HepG2 (cell line): Measurements from ENCODE around the gene CCDC18. TPM values are rescaled to one million over a fixed set of nuclear protein-coding genes. Genes with fewer than 3 reads are reported as not detected.

Experiments used
- KLF15 ChIP-seq: sonication (generic); formaldehyde crosslinking; IDR thresholded peaks from 2 replicates; pipeline ENCODE4 v1.8.1; 2023; ENCODE audit warnings: borderline replicate concordance, mild to moderate bottlenecking, inconsistent platforms, missing genetic modification reagents, mixed read lengths
- MYC ChIP-seq: sonication (generic); formaldehyde crosslinking; IDR thresholded peaks from 2 replicates; pipeline ENCODE4 v1.9.0; 2021; ENCODE audit warnings: missing genetic modification reagents, borderline replicate concordance
- NFYC ChIP-seq: IDR thresholded peaks from 2 replicates; pipeline ENCODE4 v1.6.1; 2016; ENCODE audit warnings: missing genetic modification reagents, missing compliant biosample characterization
- RCOR2 ChIP-seq: IDR thresholded peaks from 2 replicates; pipeline ENCODE4 v1.6.1; 2016; ENCODE audit warnings: missing biosample characterization, missing genetic modification reagents
- REL ChIP-seq: sonication (generic); formaldehyde crosslinking; conservative IDR thresholded peaks from 2 replicates; pipeline ENCODE4 v1.8.0; 2022; ENCODE audit warnings: mild to moderate bottlenecking, missing genetic modification reagents, moderate library complexity
- RFX3 ChIP-seq: IDR thresholded peaks from 2 replicates; pipeline ENCODE4 v1.6.1; 2016; ENCODE audit warnings: missing biosample characterization, missing genetic modification reagents
- SMAD3 ChIP-seq: sonication (generic); formaldehyde crosslinking; IDR thresholded peaks from 2 replicates; pipeline ENCODE4 v1.4.0; 2020; ENCODE audit warnings: missing genetic modification reagents
- SRSF9 ChIP-seq: fragments of 200-400 bp; formaldehyde crosslinking; IDR thresholded peaks from 2 replicates; pipeline ENCODE4 v1.6.1; 2018; ENCODE audit warnings: borderline replicate concordance, mild to moderate bottlenecking, low read depth, low read length; ENCODE audit not compliant: insufficient read depth, poor library complexity, severe bottlenecking
- SRY ChIP-seq: sonication (generic); formaldehyde crosslinking; IDR thresholded peaks from 2 replicates; pipeline ENCODE4 v1.8.0; 2022; ENCODE audit warnings: mild to moderate bottlenecking, missing genetic modification reagents
- ZFP90 ChIP-seq: sonication (generic); formaldehyde crosslinking; IDR thresholded peaks from 2 replicates; pipeline ENCODE4 v1.8.0; 2022; ENCODE audit warnings: missing genetic modification reagents, mild to moderate bottlenecking, inconsistent platforms, borderline replicate concordance
- ZNF296 ChIP-seq: sonication (generic); formaldehyde crosslinking; conservative IDR thresholded peaks from 2 replicates; pipeline ENCODE4 v1.5.0; 2020; ENCODE audit warnings: mild to moderate bottlenecking, missing genetic modification reagents
- ZNF746 ChIP-seq: sonication (generic); formaldehyde crosslinking; IDR thresholded peaks from 2 replicates; pipeline ENCODE4 v1.8.0; 2022; ENCODE audit warnings: mild to moderate bottlenecking, missing genetic modification reagents
- polyA plus RNA-seq, 8 experiments: library from polyadenylated mRNA; depleted of rRNA in 3 of 8; stranded (reverse) in 7 of 8; unstranded in 1 of 8; fragments of >200 nt; fragmentation: Illumina TruSeq in 4 of 8; extraction: Trizol in 4 of 8; gene quantifications; 2 replicates each; pipeline versions ENCODE4 v1.2.1 to v1.2.3, GENCODE V29; 2011 to 2016; ENCODE audit warnings: low read depth in 4 of 8, missing spikeins in 1 of 8, mixed read lengths in 1 of 8; ENCODE audit not compliant: insufficient read depth in 1 of 8
- total RNA-seq, 5 experiments: library from RNA; depleted of rRNA; stranded (reverse); fragments of >200 nt; fragmentation: Illumina TruSeq; extraction: Trizol; gene quantifications; 2 replicates each; pipeline ENCODE4 v1.2.3, GENCODE V29; 2016; ENCODE audit warnings: low read depth in 1 of 5
- TF ChIP-seq, protein P1 (sequence below): sonication (generic); formaldehyde crosslinking; IDR thresholded peaks from 2 replicates; pipeline ENCODE4 v1.9.0; 2021; ENCODE audit warnings: missing genetic modification reagents, mild to moderate bottlenecking, borderline replicate concordance
- TF ChIP-seq, protein P2 (sequence below): sonication (generic); formaldehyde crosslinking; IDR thresholded peaks from 2 replicates; pipeline ENCODE4 v1.8.0; 2022; ENCODE audit warnings: low read depth, missing genetic modification reagents
- TF ChIP-seq, protein P3 (sequence below), 2 experiments: sonication (generic) in 1 of 2; formaldehyde crosslinking in 1 of 2; IDR thresholded peaks; 2 replicates each; pipeline versions ENCODE4 v1.4.0 to v1.6.1; 2018 to 2020; ENCODE audit warnings: missing genetic modification reagents in 2 of 2, borderline replicate concordance in 1 of 2, low read depth in 1 of 2, mild to moderate bottlenecking in 1 of 2, missing biosample characterization in 1 of 2
- TF ChIP-seq, protein P4 (sequence below): sonication (generic); formaldehyde crosslinking; IDR thresholded peaks from 2 replicates; pipeline ENCODE4 v1.5.0; 2020; ENCODE audit warnings: mild to moderate bottlenecking, low read depth, missing genetic modification reagents, borderline replicate concordance
- TF ChIP-seq, protein P5 (sequence below): sonication (generic); formaldehyde crosslinking; IDR thresholded peaks from 2 replicates; pipeline ENCODE4 v1.8.0; 2022; ENCODE audit warnings: missing genetic modification reagents, mild to moderate bottlenecking, inconsistent platforms, borderline replicate concordance
- TF ChIP-seq, protein P6 (sequence below): sonication (generic); formaldehyde crosslinking; IDR thresholded peaks from 2 replicates; pipeline ENCODE4 v1.4.0; 2020; ENCODE audit warnings: missing genetic modification reagents, borderline replicate concordance

Gene CCDC18
- total and polyA plus RNA-seq, 2 of the 13 experiments (the other 11 are each of a cell fraction or from before 2014, with no cell fraction given), result 1.9 to 18.4 TPM

DNA sequence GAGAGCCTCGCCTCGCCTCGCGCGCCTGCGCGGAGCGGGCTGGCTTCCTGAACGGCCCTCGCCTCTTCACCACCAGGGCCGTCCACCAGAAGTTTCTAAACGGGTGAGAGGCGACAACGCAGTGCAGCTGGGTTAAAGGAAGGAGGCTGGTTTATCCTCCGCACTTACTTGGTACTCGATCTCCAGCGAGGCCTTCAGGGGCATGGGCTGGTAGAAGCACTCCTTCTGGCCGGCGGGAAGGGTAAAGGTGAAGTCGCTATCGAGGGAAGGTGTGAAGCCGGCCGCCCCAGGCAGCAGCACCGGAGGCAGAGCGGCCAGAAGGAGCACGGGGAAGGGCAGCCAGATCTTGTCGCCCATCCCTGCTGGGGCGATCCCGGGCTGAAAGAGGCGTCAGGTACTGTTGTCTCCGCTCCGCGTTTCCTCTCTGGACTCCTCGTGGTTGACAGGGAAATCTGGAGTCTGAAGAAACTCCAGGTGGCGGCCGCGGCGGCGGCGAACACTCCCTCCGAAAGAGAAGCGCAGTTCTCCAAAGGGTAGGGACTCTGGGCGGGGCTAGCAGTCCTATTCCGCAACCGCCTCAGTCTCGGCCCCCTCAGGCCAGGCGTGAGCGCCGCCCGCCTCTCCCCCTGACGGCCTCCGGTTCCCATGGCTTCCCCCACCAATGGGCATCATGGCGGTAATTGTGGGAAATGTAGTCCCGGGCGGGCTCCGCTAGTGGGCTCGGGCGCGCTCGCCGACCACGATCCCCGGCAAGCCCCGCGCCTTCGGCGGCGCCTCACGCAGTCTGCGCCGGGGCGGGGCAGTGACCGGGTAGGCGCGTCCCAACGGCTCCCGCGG, 420 bp upstream of the CCDC18 start, which contains the start of gene TMED5 (continued):
- TF ChIP-seq REL (CRISPR knock-in tag) (no peak), KLF15 (CRISPR knock-in tag) (peak; percentile 45), ZFP90 (CRISPR knock-in tag) (peak; percentile 84; the same call in 1 of the 2 replicates), NFYC (CRISPR knock-in tag) (peak; percentile 84), RCOR2 (CRISPR knock-in tag) (no peak), ZNF746 (CRISPR knock-in tag) (peak; percentile 64; the same call in 1 of the 2 replicates), ZNF296 (CRISPR knock-in tag) (no peak; the same call in 1 of the 2 replicates), RFX3 (CRISPR knock-in tag) (peak; percentile 60; the same call in 1 of the 2 replicates), SRSF9 (no peak), SRY (CRISPR knock-in tag) (peak; percentile 66; the same call in 1 of the 2 replicates), MYC (peak; percentile 82), SMAD3 (CRISPR knock-in tag) (0 out of 2 replicates have a peak, but pooled peaks have one; percentile 48)
- TF ChIP-seq, protein P1, sequence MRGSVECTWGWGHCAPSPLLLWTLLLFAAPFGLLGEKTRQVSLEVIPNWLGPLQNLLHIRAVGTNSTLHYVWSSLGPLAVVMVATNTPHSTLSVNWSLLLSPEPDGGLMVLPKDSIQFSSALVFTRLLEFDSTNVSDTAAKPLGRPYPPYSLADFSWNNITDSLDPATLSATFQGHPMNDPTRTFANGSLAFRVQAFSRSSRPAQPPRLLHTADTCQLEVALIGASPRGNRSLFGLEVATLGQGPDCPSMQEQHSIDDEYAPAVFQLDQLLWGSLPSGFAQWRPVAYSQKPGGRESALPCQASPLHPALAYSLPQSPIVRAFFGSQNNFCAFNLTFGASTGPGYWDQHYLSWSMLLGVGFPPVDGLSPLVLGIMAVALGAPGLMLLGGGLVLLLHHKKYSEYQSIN (CRISPR knock-in tag), result no peak
- TF ChIP-seq, protein P2, sequence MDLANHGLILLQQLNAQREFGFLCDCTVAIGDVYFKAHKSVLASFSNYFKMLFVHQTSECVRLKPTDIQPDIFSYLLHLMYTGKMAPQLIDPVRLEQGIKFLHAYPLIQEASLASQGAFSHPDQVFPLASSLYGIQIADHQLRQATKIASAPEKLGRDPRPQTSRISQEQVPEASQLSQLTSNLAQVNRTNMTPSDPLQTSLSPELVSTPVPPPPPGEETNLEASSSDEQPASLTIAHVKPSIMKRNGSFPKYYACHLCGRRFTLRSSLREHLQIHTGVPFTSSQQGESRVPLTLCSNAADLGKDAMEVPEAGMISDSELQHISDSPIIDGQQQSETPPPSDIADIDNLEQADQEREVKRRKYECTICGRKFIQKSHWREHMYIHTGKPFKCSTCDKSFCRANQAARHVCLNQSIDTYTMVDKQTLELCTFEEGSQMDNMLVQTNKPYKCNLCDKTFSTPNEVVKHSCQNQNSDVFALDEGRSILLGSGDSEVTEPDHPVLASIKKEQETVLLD, result no peak
- TF ChIP-seq, protein P3, sequence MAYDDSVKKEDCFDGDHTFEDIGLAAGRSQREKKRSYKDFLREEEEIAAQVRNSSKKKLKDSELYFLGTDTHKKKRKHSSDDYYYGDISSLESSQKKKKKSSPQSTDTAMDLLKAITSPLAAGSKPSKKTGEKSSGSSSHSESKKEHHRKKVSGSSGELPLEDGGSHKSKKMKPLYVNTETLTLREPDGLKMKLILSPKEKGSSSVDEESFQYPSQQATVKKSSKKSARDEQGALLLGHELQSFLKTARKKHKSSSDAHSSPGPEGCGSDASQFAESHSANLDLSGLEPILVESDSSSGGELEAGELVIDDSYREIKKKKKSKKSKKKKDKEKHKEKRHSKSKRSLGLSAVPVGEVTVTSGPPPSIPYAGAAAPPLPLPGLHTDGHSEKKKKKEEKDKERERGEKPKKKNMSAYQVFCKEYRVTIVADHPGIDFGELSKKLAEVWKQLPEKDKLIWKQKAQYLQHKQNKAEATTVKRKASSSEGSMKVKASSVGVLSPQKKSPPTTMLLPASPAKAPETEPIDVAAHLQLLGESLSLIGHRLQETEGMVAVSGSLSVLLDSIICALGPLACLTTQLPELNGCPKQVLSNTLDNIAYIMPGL (CRISPR knock-in tag; IDR thresholded peaks at IDR 0.05; ENCODE audit: borderline replicate concordance in 1 of 2, low read depth in 1 of 2), result peak in 1 of 2 experiments; percentile 38; a peak in 1 of 4 replicates
- TF ChIP-seq, protein P4, sequence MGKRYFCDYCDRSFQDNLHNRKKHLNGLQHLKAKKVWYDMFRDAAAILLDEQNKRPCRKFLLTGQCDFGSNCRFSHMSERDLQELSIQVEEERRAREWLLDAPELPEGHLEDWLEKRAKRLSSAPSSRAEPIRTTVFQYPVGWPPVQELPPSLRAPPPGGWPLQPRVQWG (CRISPR knock-in tag), result no peak
- TF ChIP-seq, protein P5, sequence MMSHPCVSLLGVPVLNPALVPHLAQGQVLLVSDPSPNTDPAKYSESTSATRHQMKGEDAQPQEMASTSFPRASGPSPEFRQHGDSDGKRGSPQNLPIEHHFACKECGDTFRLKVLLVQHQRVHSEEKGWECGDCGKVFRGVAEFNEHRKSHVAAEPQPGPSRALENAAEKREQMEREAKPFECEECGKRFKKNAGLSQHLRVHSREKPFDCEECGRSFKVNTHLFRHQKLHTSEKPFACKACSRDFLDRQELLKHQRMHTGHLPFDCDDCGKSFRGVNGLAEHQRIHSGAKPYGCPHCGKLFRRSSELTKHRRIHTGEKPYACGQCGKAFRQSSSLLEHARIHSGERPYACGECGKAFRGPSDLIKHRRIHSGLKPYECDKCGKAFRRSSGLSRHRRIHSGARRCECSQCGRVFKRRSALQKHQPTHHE (CRISPR knock-in tag), result peak; percentile 96
- TF ChIP-seq, protein P6, sequence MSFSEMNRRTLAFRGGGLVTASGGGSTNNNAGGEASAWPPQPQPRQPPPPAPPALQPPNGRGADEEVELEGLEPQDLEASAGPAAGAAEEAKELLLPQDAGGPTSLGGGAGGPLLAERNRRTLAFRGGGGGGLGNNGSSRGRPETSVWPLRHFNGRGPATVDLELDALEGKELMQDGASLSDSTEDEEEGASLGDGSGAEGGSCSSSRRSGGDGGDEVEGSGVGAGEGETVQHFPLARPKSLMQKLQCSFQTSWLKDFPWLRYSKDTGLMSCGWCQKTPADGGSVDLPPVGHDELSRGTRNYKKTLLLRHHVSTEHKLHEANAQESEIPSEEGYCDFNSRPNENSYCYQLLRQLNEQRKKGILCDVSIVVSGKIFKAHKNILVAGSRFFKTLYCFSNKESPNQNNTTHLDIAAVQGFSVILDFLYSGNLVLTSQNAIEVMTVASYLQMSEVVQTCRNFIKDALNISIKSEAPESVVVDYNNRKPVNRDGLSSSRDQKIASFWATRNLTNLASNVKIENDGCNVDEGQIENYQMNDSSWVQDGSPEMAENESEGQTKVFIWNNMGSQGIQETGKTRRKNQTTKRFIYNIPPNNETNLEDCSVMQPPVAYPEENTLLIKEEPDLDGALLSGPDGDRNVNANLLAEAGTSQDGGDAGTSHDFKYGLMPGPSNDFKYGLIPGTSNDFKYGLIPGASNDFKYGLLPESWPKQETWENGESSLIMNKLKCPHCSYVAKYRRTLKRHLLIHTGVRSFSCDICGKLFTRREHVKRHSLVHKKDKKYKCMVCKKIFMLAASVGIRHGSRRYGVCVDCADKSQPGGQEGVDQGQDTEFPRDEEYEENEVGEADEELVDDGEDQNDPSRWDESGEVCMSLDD (CRISPR knock-in tag), result 0 out of 2 replicates have a peak, but pooled peaks have one; percentile 41
